GM18873 (cell line): ENCODE results near the gene AAGAB.

Experiments
- ATAC-seq: cut with Tn5 transposase; IDR thresholded peaks from one replicate; pipeline ENCODE4 v1.9.1; 2021; ENCODE audit warnings: mild to moderate bottlenecking, moderate library complexity, moderate number of reproducible peaks; ENCODE audit not compliant: unreplicated experiment, low FRiP score

Gene AAGAB

DNA sequence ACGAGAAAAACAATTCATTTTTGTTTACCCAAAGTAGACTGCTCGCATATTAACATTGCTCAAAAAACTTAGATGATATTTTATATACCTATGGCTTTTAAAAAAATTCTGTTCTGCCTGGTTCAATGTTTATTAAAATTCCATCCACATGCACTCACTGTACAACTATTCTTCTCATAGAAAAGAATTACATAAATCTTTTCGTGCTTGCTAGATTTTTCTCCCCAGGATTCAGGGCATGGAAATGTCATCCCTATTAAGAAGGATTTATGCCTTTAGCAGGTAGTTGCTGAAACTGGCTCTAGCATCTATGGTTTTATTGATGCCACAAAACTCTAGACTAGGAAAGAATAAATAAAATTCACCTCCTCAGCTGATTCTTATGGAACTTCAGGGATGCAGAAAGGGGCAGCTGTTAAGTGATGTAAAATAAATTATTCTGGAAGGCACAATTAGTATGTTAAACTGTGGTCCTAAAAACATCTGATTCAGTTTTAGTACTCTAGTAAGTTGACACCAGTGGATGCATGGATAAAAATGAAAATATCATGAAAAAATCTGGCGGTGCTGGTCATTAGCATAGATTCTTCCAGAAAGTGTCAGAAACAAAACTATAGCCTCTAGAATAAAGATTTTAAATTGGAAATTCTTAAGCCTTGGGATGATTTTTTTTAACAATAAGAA, 41.6 kb downstream of the AAGAB start:
- ATAC-seq = no peak

DNA sequence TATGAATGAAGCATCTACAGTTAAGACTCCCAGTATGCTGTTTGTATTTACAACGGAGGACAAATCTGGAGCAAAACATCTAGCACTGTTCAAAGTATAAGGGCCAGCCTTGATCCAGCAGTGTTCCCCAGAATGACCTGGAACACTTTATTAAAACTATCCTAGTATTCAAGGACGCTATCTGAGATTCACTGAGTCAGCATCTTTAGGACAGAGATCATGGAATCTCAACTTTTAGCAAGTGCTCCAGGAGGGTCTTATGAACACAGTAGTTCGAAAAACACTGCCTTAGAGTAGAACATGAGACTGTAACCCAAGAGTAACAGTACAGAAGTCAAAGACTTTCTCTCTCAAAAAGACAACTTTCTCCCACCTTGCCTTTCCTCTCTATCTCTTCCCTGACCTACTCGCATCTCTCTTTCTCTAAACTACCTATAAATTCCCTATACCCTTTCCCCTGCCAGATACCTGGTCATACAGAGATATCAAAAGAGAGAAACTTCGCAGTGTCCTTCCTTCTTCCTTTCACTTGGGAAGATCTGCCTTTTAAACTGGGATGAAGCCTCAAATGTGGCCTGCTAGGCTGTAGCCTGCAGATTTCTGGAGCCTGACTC, 43.8 kb downstream of the AAGAB start:
- no peak for ATAC-seq

DNA sequence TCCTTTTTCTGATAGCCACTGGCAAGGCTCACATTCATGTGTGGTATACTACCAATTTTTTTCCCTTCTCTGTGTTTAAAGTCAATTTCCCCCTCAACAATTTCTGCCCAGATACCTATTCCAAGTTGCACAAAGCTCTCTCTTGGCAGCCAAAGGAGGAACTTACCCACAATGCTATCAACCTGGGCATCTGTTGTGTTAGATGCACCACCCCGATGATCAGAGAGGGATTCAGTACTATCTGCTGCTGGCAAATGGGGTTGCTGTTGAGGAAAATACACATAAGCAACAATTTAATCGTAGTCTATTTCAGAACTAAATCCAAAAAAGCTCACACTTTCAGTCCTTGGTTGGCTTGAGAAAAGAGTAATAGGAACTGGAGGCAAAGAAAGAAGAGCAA, 46.1 kb downstream of the AAGAB start:
- no peak for ATAC-seq

DNA sequence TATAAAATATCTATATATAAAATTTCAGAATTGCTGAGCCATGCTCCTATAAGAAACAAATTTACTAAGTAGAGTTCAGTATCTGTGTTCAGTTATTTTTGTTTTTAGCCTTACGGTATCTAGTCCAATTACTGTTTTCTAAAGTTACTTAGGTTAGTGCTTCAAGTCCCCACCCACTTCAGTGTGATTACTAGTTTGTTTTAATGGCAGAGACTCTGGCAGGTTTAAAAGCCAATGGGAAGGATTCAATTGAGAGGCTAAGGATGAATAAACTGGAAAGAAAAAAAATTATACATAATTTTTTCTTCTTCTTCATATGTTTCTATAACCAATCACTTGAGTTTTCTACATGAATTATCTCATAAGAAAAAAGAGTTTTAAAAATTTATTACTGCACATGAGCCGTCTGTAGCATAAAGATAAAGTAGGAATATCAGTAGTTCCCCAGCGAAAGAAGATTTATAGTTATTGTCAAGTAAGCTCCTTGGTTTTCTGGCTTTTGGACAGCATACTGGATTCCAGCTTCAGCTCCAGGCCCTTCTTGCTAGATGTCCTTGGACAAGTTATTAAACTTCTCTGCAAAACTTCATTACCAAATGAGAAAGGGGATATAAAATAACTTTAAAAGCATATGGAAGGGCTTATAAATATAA, 46.8 kb downstream of the AAGAB start:
- no peak for ATAC-seq

DNA sequence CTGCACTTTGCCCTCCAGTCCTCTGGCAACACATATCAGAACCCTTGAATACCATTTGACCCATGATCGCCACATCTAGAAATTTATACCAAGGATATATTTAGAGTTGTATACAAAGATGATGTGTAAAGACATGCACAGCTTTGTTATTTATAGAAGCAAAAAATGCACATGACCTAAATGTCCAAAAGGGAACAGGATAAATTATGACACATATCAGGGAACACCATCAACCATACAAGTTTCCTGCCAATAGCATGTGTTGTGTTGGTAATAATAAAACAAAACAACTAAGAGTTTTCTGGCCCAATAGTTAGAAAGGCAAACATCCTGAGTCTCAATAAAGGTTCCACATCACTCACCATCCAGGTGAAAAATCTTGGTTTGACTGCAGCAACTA, 51.5 kb downstream of the AAGAB start:
- ATAC-seq = no peak

DNA sequence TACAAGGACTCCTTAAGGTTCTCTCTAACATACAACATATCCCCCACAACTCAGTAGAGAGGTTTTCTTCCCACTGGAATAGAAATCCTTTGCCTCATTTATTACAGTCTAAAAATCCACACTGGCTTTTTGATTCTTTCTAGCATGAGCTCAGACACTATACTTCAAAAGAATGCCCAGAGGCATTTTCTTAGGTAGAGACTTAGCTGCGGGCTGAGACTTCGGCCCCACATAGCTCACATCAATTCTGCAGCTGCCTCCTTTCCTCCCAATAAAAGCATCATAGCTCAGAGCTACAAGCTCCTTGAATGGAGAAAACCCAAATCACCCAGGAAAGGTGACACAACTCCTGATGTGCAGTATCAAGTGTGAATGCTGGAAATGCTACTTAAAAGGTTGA, 52.4 kb downstream of the AAGAB start:
- ATAC-seq = no peak

DNA sequence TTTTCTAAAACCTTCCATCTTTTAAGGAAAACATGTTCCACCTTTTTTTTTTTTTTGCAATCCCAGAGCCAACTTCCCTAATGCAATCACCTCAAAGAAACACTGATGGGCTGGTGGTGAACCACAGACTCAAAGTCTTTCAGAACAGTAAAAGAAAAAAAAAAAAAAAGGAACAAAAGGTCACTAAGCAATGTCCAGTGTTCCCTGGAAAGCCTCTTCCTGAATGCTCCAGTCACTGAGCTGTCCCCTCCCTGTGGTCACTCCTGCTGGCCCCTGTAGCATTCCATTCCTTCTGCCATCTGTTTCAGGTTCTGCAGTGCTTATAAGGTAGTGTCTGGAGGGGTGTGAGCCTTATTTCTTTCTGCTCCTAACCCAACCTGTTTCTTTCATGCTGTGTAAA, 53.3 kb downstream of the AAGAB start:
- ATAC-seq = no peak

DNA sequence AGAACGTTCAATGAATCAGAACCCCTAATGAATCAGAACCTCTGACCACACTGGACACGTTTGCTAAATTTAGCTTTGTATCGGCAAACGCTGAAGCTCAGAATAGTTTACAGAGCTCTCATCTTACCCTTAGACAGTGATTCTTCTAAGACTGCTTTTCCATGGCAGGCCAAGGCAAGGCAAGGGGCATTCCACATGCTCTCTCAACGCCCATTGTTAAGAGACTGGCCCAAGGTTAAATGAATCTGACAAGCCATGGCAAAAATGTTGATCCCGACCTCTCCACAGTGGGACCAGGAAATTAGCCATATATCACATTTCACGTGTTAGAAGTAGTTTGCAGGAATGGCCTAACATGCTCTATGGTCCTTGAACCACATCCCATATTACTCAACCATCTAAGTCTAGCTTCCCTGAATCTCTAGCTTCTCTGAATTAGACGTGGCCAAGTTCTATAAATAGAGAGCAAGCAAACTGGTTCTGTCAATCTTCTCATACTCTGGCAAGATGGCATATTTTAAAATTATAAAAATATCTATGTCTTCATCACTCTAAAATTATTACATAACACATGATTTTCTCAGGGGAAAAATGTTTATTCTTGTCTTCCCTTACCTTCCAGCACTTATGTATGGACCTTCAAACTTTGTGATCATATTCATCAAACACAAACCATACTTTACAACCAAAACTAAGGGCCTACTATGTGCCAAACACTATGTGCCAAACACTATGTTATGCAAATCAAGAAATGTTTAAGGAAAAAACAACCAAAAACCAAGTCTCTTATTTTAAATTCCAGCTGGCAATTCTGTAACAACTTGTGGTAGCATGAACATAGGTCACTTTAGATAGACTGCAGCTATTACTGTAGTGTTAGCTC, 54.3 kb downstream of the AAGAB start:
- no peak for ATAC-seq

DNA sequence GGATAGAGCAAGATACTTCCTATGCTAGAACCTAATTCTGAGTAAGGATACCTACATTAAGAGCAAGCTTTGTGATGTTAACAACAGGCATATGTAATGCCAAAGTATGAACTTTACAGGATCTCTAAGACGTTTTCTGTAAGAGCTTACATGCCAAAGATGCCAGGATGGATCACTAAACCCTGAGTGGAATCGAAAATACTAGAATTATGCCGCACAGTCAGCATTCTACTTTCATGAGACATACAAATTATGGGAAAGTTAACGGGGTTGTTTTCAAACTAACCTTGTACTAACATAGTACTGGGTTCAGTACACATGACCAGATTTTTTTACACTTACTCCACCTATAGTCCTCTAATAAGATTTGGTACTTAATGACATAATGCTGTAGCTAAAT, 55.1 kb downstream of the AAGAB start:
- no peak for ATAC-seq

DNA sequence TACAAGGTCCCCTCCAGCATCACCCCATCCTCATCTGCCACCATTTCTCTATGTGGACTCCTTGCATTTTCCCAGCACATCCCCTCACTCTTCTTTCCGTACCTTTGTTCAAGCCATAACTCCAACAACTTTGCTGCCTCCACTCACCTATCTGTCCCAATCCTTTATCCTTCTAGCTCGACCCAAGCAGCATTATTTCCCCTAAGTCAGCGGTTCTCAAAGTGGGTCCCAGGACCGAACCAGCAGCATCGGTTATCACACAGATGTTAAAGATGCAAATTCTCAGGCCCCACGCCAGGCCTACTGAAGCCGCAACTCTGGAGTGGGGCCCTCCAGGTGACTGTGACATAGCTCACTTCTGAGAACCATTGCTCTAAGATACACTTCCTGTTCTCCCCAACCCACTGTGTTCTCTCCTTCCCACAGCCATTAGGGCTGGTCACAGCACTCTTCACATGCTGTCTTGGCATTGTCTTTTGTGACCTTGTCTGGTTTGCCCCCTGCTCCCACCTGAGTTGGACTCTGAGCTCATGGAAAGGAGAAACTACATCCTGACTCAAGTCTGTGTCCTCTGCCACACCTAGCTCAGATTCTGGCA, 56.2 kb downstream of the AAGAB start:
- ATAC-seq = no peak

DNA sequence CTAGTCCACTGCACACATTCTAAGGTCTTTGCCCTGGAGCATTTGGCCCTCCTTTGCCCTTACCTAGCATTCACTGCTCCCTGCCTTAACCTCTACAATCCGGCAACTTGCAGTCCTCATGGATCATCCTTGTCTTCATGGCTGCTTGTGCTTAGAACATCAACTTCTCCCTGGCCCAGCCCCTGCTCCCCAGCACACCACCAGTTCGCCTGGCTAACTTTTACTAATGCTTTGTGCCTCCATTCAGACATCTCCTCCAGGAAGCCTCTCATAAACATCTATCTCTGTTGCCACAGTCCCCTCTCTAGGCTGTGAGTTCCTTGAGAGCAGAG, 57.1 kb downstream of the AAGAB start:
- ATAC-seq = no peak

DNA sequence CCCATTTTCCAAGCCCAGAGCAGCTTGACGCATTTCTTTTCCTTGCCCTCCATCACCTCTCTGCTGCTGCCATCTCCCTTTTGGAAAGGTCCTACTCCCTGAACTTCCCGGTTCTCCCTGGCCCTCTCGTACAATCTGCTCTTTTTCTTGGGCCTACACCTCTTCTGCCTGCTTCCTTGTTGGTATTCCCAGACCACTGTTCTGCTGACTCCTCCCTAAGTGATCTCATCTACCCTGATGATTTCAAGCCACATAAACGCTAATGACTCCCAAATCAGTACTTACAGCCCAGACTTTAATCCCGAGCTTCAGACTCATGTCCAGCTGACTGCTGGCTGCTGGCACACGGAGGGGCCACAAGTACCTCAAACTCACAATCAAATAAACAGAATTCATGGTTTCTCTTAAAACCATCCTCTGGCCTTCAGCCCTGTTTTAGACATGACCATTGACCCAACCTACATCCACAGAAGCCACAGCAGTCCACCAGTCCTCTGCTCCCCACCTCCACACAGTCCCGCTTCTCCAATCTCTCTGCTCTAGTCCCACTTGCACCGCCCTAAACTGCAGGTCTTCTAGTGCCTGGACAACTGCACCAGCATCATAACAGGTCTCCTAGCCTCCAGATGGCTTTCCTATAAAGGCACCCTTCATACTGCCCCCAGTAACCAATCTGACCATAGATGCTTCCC, 57.6 kb downstream of the AAGAB start:
- no peak for ATAC-seq

DNA sequence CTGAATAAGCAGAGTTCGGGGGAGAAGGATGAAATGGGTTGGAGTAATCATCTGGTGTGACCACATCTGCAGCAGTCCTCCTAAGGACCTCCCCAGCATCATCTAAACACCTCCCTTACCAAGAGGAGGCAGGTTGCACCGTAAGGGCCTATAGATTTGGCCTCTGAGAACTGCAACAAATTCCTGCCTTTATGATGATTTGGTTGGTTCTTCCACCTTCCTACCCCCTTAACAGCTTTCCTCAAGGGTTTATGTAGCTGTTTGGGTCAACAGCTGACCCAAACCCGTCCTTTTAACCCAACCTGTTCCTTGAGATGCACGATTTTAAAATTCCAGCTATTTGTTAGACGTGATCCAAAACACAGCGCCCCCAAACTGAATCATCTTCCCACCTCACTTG, 58.2 kb downstream of the AAGAB start:
- no peak for ATAC-seq

DNA sequence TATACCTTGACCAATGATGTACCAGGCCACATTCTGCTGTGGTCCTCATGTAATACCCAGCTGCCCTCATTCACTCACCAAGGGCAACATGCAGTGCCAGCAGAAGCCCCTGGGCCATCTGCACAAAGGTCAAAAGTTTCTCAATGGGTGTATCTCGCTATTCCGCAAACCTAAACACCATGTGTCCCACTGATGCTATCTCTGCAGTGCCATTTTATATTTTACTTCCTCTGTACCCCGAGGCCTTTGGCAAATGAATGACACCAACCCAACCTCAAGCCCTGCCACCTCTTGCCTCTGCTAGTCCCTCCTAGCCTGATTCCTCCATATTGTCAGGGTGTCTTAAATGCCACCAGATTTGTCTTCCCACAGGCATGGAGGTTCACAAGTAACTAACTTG, 59.2 kb downstream of the AAGAB start:
- no peak for ATAC-seq

DNA sequence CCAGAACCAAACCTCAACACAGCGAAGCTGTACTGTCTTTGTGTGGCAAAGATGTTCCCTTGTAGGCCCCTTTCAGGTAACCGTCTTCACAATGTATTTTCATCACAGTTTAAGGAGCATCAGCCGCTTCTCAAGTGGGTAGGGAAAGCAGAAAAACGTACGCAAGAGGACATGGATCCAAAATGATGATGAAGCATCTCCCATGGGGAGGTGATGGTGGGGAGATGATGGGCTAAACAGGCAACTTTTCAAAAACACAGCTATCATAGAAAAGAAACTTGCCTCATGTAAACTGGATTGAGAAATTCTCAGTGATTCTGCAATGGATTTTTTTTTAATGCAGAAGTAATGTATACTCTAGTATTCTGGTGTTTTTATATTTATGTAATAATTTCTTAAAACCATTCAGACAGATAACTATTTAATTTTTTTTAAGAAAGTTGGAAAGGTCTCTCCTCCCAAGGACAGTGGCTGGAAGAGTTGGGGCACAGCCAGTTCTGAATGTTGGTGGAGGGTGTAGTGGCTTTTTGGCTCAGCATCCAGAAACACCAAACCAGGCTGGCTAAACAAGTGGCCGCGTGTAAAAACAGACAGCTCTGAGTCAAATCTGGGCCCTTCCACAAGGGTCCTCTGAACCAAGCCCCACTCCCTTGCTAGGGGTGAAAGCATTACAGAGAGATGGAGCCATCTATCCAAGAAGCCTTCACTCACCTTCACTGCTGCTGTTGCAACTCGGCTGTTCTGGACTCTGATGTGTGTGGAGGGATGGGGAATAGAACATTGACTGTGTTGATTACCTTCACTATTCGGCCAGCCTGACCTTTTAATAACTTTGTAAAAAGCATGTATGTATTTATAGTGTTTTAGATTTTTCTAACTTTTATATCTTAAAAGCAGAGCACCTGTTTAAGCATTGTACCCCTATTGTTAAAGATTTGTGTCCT, 60.0 kb downstream of the AAGAB start:
- no peak for ATAC-seq

DNA sequence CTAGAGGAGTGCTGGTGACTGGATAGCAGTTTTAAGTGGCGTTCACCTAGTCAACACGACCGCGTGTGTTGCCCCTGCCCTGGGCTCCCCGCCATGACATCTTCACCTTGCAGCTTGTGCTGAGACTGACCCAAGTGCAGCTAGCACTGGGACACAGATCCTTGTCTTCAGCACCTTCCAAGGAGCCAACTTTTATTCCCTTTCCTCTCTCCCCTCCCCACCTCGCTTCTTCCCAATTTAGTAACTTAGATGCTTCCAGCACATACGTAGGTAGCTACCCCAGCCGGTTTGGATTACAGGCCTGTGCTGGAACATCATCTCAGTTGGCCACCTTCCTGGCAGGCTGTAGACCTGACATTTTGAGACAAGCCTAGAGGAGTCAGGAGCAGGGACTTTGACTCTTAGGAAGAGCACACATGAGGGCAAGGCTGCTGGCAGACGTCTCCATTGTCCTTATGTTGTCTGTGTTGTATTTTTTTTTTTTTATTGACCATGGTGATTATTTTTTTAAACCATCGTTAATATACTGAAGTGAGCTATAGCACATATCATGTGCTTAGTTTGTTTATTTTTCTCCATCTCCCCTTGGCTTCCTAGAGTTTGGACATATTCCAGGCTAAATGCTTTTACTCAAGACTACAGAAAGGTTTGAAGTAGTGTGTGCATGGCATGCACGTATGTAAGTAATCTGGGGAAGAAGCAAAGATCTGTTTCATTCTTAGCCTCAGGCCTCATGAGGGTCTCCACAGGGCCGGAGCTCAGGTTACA, 61.1 kb downstream of the AAGAB start:
- ATAC-seq = no peak

DNA sequence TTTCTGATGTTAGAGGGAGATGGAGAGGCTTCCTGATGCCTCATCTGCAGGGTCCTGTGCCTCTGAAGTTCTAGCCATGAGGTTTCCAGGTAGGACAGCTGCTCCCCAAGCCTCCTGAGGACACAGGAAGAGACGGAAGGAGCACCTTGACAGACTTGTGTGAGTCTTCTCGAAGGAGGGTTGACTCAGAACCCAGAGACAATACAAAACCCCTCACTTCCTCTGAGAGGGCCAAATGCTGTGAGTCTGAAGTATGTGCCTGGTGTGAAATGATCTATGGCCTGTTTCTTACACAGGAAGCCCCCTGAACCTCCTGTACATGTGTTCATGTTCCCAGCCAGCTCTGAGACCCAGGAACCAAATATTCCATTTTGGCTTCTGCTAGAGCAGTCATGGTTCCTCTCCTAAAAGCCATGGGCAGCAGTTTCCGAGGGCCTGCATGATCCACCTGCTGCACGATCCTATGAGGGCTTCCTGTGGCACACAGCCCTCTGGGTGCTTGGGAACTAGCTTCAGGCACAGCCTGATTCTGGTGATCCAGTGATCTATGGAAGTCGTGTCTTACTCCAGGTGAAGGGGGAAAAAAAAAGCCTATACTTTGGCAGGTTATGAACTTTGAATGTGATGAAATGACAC, 62.2 kb downstream of the AAGAB start:
- no peak for ATAC-seq

DNA sequence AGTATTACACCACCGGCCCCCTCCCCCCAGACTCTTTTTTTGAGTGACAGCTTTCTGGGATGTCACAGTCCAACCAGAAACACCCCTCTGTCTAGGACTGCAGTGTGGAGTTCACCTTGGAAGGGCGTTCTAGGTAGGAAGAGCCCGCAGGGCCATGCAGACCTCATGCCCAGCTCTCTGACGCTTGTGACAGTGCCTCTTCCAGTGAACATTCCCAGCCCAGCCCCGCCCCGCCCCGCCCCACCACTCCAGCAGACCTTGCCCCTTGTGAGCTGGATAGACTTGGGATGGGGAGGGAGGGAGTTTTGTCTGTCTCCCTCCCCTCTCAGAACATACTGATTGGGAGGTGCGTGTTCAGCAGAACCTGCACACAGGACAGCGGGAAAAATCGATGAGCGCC, 63.6 kb downstream of the AAGAB start:
- no peak for ATAC-seq
